Activated CD8-positive, alpha-beta memory T cell treated with anti-CD3 and anti-CD28 coated beads for 4 hours (primary cell): ENCODE measurements around the gene TBX4.

Source experiments
- DNase-seq, 2 donors: peaks; one replicate each; pipeline ENCODE4 v3.0.0-alpha.2; 2020; ENCODE audit warnings: low read depth in 2 of 2

The TBX4 gene

DNA sequence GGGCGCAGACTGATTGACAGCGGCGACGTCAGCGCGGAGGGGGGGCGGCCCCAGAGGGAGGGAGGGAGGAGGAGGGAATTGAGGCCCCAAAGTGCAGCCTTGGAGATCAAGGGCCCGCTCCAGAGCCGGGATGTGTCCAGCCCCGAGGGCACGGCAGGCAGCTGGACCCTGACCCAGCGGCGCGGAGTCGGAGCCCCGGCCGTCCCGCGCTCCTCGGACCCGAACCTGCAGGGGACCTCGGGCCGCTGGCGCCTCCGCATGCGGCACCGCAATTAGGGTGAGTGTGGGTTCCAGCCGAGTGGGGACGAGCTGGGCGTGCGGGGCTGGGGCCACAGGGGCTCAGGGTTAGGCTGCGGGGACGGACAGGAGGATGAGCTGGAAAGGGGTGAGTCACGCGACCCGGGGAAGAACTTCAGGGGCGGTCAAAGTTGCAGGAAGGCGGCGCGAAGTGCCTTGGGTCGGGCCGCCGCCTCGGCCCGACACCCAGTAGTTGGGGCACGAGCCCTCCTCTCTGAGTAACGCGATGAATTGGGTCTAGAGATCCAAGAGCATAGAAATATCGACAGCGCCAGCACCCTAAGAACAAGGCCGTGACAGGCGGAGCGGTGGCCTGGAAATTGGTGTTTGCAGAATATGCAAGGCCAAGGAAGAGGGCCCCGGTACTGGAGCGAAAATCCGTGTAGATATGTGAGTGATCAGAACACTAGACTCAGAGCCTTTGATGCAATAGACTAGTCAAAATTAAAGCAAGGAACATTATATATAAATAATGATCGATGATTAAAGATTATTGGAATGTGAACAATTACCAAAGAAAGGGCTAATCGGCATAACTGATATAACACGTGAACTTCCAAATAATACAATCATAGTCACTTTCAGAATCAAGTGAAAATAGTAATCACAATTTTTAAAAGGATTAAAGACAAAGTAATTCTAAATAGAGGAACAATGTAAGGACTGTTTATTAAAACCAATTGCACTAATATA is at the start of gene TBX4:
Gene TBX4 (plus strand): TSS at position 122 of the 990 bp plus-strand sequence. CDS start 4,069 bp downstream, outside the sequence.
- no peak for DNase-seq

DNA sequence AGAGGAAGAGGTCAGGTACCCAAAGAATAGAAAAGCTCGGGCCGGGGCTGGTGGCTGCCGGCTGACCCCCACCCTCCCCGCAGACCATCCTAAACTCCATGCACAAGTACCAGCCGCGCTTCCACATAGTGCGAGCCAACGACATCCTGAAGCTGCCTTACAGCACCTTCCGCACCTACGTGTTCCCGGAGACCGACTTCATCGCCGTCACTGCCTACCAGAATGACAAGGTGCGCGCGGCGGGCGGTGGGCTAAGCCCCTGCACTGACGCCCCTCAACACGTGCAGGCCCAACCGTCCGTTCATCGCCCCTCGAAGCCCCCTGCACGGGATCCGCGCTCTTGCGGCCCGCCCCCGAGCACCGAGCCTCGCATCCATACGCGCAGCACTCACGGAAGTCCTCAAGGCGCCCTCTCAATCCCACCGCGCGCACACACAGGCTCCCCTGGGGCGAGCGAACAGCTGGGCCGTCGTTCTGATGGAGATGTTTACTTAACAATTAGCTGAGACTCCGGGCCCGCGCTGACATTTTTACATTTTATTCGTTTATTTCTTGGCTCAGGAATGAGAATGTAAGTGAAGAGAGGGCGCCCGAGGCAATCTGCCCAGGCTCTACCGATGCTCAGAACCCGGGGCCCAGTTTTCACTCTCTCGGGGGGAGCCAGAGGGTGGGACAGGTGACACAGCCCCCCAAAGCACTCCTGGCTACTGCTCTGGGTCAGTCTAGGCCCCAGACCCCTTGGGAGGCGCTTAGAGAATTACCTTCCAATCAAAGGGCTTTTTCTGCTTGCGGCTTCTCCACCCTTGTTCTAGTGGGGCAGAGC is 49.0 kb upstream of the TBX4 start:
- no peak for DNase-seq

DNA sequence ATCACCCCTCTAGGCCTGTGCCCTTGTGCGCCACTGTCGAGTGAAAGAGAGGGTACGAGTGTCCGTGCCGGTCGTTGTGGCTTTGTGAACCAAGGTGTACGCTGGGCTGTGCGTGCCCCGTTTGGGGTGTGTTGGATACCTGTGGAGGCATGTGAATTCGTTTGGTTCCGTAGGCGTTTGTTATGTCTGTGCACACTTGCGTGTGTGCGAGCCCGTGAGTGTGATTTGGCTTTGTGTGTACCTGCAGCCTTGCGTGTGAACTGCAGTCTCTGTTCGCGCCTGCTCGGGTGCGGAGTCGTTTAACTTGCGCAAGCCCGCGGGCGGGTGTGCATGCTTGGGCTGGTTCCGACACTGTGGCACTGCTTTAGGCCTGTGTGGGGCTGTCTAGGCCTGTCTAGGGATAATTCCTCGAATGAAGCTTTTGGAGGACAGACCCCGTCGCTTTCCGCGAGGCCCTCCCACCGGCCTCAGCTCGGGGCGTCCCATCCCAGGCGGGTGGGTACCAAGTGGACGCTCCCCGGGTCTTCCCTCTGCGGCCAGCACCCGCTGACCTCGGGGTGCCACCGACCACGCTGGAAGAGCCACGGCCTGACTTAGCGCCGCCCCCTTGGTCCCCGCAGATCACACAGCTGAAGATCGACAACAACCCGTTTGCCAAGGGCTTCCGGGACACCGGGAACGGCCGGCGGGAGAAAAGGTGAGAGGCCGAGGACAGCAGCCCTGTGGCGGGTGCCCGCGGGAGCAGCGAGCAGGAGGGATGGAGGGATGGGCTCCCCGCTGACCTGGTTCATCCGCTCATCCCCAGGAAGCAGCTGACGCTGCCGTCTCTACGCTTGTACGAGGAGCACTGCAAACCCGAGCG is 48.2 kb upstream of the TBX4 start:
- DNase-seq = no peak

DNA sequence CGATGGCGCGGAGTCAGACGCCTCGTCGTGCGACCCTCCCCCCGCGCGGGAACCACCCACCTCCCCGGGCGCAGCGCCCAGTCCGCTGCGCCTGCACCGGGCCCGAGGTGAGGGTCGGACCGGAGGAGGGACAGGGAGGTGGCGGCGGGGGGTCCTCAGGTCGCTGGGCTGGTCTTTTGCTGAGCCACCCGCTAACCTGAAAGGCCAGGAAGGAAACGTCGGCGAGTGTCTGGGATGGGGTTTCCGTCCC is 47.6 kb upstream of the TBX4 start:
- DNase-seq = no peak

DNA sequence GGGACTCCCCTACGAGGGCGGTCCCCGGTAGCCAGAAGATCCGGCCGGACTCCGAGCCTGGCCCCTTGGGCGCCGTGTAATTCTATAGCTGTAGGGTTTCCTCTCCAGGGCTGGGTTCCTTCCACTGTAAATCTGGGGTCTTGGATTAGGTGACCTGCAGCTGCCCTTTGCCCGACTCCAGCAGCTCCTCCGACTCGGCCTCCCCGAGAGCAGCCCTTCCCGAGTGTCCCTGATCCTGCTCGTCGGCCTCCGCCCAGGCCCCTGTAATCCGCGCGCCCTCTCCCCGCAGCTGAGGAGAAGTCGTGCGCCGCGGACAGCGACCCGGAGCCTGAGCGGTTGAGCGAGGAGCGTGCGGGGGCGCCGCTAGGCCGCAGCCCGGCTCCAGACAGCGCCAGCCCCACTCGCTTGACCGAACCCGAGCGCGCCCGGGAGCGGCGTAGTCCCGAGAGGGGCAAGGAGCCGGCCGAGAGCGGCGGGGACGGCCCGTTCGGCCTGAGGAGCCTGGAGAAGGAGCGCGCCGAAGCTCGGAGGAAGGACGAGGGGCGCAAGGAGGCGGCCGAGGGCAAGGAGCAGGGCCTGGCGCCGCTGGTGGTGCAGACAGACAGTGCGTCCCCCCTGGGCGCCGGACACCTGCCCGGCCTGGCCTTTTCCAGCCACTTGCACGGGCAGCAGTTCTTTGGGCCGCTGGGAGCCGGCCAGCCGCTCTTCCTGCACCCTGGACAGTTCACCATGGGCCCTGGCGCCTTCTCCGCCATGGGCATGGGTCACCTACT is 47.1 kb upstream of the TBX4 start:
- DNase-seq = no peak

DNA sequence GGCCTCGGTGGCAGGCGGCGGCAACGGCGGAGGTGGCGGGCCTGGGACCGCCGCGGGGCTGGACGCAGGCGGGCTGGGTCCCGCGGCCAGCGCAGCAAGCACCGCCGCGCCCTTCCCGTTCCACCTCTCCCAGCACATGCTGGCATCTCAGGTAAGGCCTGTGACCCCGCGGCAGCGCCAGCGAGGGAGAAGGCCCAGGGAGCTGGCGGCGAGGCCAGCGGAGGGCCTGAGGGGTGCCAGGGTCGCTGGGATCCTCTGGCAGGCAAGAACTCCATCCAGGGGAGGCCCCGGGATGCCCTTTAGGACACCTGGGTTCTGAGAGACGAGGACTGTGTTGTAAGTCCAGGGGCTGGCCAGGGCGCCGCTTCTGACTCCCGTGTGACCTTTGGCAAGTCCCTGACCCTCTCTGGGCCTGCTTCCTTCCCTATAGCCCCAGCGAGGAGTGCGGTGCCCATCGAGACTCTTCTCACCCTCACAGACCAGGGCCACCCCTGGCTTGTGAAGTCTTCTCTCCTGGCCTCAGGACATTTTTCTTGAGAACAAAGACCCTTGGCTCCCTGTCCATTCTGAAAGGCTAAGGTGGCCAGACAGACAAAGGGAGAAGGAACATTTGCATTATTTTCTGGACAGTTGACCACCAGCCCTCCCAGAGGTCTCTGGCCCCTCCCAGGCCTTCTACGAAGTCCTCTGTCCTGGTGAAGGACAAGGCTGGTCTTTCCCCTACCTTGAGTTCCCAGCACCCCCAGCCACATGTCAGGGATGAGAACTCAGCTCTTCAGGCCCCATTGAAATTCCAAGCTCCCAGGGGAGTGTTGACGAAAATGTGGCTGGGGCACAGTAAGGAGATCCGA is 46.3 kb upstream of the TBX4 start:
- DNase-seq = no peak

DNA sequence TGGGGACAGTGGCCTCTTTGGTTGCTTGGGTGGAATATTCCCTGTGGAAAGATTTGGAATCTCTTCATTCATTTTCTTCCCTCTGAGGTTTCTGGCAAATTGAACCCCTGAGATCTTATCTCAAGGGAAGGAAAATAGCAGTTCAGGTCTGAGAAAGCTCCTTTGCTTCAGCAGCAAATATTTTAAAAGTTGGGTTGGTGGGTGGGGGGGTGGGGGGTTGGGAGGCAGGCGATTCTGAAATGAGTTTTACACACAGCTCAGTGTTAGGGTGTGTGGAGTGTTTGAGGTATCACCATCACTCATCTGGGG is 45.7 kb upstream of the TBX4 start:
- DNase-seq = no peak

DNA sequence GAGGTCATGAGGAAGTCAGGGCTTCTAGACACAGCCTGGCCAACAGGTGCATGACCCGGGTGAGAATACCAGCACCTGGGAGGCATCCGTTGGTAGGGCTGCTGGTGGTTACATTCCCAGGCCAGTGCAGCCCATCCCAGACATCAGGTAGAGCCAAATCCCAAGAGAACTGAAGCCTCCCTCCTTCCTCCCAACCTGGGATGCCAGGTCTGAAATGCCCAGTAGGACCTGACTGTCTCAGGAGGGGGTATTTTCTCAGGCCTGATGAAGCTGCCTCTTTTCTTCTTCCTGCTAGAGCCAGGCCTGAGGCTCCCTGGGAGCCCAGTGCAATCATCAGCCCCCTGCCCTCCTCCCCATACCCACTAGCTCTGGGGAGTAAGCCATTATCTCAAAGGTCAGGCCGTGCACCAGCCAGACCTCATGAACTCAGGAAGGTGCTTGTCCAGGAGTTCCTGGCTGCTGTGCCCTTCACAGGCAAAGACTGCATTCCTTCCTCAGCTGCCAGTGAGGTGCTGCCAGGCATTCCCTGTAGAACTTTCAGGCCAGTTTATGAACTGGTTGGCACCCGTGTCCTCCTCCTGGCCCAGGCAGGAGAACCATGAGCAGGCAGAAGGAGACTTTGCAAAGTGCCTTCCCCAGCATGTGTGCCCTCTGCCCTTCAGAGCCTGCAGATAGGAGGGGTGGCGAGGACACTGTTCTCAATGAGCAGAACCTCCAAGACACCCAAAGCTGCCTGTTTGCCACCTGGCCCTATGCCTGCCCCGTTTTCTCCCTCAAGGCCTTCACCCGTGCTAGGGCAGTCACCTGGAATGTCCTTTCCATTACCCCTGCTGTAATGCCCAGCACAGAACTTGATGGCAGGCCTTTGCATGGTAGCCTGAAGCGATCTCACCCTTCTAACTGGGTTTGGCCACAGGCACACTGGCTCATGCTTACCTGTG is 45.0 kb upstream of the TBX4 start:
- no peak for DNase-seq

DNA sequence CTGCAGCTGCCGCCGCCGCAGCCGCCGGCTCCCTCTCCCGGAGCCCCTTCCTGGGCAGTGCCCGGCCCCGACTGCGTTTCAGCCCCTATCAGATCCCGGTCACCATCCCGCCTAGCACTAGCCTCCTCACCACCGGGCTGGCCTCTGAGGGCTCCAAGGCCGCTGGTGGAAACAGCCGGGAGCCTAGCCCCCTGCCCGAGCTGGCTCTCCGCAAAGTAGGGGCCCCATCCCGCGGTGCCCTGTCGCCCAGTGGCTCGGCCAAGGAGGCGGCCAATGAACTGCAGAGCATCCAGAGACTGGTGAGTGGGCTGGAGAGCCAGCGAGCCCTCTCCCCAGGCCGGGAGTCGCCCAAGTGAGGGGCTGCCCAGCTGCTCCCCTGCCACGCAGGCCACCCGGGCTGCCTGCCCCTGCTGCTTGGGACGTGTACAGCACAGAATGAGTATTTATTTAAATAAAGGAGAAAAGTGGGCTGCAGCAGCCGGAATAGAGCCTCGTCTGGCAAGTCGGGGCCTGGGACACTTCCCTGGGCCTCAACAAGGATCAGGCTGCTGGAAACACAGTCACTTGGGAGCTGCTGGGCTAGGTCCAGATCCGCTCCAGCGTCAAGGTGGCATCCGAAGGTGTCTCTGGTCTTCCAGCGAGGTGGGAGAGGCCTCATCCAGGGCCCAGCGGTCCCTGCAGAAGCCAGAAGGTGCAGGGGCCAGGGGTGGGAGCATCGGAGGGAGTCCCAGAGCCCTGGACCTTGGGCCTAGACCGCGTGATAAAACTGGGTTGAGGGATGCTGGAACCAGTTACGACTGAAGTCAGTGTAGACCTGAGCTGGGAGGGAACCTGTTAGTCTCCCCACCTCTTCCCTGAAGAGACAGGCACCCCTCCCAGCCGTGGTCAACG is 43.8 kb upstream of the TBX4 start:
- no peak for DNase-seq

DNA sequence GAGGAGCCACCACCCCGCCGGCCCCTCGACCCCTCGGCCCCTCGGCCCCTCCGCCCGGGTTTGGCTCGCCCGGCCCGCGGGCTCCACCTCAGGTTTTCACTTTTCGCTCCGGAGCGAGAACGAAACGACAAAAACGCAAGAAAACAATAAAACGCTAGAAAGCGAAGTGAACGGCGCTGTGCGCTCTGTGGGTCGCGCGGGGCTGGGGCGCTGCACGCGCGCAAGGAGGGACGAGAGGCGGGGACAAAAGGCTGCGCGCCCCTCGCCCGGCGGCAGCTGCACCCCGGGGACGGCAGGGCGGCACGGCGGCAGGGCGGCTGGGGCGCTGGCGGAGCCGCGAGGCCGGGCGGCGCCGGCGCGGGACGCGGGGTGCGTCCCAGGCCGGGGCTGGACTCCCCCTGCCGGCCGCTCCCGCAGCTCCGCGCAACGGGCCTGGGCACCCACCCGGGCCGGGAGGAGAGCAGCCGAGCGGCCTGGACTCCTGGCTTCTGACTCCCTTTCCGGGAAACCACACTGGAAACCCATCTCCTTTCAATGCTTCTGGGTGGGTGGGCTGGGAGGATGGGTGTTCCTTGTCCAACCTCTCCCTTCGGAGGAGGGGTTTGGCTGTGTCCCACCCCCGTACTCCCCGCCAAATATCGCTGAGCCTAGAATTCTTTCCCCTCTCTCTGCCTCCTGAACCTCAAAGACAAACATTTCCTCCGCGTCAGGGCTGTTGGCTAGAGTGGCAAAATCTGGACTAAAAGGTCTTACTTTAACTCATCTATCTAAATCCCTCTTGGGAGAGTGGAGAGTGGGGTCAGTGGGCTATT is 42.7 kb upstream of the TBX4 start:
- no peak for DNase-seq

DNA sequence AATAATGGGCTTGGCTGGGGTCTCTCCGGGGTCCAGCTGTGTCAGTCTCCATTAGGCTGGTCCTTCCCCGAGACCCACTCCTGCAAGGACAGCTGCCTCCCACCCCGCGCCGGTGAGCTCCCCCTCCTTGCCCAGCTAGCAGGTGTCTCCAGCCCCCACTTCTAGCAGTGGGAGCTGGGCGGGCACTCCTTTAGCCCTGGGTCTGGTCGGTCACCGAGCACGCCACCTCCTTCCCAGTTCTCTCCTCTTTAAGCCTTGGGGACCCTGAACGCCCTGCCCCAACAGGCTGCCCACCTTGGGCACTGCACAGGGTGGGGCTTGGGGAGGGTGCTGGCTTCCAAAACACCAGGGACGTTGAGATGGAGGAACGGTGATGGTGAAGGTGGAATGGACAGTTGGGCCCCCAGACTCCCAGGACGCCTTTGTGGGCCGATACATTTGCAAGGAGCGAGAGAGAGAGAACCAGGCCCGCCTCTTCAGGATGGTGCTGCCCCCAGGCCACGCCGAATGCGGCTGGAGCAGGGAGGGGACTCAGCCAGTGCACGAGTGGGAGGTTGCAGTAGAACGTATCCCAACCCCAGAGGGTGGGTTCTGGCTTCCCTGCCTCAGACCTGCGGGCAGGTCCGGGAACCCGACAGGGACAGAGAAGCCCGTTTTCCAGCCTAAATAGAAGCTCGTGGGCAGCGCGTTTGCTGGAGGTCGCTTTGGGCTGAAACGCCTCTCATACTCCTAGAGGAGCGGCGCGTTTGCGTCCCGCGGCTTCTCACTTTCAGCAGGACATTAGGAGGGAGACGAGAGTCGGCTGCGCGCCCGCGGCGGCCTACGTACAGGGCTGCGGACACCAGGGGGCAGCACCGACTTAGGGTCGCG is 41.8 kb upstream of the TBX4 start:
- peak; percentile 47 for DNase-seq

DNA sequence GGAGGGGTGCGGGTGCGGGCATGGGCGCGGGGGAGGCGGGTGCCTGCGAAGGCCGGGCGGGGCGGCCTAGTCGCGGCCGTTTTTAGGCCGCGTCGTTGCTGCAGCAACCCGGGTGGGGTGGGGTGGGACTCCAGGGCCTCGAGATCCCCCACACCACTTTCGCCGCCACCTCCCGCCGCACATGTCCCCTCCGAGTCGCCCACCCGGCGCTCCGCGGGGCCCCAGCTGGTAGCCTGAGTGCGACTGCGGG is 41.3 kb upstream of the TBX4 start:
- no peak for DNase-seq

DNA sequence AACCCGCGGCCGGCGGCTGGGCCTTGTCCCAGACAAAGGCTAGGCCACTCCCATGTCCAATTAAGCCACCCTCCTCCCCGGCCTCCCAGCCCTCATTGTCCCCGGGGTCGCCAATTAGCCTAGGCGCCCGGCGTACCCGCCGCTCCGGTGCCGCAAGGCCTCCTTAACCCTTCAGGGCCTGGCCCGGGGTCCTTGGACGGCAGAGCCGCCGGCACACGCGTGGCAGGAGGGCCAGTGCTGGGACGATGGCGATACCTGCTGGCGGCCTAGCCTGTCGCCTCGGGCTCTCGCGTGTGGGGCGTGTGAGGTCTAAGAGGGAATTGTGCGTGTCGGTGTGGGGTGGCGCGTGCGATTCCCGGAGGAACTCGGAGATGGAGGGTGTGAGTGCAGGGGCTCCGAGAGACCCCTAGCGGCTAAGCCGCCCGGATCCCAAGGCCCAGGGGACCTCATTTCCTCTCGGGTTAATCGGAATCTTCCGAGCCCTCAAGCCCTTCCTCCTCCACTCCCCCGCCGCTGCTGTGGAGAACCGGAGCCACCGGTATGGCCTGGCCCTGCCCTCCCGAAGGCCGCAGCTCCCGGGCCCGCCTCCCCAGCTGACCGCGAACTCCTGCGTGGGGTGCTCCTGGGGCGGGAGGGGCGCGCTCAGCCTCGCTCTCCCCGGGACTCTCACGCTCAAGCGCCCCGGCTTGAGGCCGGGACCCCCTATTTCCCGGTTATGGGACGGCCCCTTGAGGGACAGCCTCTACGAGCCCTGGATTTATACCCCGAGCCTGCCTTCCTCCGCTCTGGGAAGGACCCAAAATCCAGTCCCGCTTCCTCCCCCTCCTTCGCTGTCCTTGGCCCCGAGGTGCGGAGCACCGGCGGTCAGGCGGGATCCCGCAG is 40.7 kb upstream of the TBX4 start:
- no peak for DNase-seq

DNA sequence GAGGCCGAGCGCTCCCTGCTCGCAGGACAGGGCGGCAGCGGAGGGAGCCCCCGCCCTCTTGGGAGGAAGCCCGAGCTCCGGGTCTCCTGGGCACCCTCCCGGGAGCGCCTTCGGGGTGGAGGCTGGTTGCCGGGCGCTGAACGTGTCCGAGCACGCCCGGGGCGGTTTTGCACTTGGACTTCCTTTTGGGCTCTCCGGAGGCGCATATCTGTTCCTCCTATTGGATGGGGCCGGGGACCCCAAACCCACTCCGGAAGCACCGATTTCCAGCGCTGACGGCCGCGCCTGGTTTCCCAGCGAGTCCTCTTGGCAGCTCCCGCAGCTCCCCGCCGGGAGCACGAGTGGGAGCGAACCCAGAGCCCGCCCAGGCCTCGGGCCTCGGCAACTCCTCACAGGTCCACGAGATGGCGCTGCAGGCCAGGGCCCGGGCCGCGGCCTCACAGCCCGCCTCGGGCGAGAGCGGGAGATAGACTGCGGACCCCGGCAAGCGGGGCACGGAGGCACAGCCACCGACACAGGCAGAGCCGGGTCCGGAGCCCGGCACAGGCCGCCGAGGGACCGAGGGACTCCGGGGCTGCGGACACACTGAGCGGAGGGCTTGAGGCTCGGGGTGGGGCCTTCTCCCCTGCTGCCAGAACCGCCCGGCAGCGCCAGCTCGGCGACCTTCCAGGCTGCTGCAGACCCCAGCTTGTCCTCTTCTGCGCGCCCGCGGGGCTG is 39.9 kb upstream of the TBX4 start:
- peak; percentile 46 to 52 for DNase-seq
